Measurements from ENCODE around the gene BGLAP. TPM values are rescaled to one million over a fixed set of nuclear protein-coding genes. Genes with fewer than 3 reads are reported as not detected.

BGLAP gene
- total and polyA plus RNA-seq, 2 experiments from 2014 or later, result 0.54 TPM; not detected in 1

- TF ChIP-seq EZH2phosphoT487 (IDR thresholded peaks at IDR 0.05; ENCODE audit: insufficient read depth, low read depth), result no peak
- H3K9ac ChIP-seq, result peak overlapping the region; percentile 46
- WGBS, 2 experiments (ENCODE audit: low coverage in 1 of 2, low lambda C conversion rate in 2 of 2, missing lambda C conversion rate in 2 of 2), result 2 to 9% methylated on average over 2 of the region's 2 CpGs
- no peaks in the 10 kb centered on the region for H3K9me3 ChIP-seq (ENCODE audit: low read depth)
- H3K9me2 ChIP-seq (ENCODE audit: insufficient read depth), result no peaks in the 10 kb centered on the region
- H4K20me1 ChIP-seq (ENCODE audit: insufficient read depth), result no peaks in the 10 kb centered on the region
- peak; percentile 84 for DNase-seq
- H3K79me2 ChIP-seq (ENCODE audit: insufficient read depth), result peaks cover 58% of the 10 kb centered on the region
- H3K27me3 ChIP-seq (replicated peaks; ENCODE audit: insufficient read depth), result no peaks in the 10 kb centered on the region
- H3F3A ChIP-seq (ENCODE audit: insufficient read depth), result peaks cover 18% of the 10 kb centered on the region
- peak overlapping the region; percentile 3; the same call in 1 of the 2 replicates for H3K4me3 ChIP-seq
- peak overlapping the region; percentile 58 for H3K4me2 ChIP-seq (ENCODE audit: unreplicated experiment)
- H2AFZ ChIP-seq, result no peak overlapping the region
- H3K27ac ChIP-seq, result peak overlapping the region; percentile 63
- in situ Hi-C loops (cut with MboI), result no loop called here
- H3K36me3 ChIP-seq (ENCODE audit: low read depth), result no peaks in the 10 kb centered on the region; the same call in 1 of the 2 replicates
- H3K4me1 ChIP-seq (ENCODE audit: insufficient read depth), result peaks cover 25% of the 10 kb centered on the region
Observed at GRCh38 chr1:156217871-156218270, 24.1 kb upstream of the BGLAP start.

- Histone ChIP-seq H4K20me1 (ENCODE audit: insufficient read depth) (no peaks in the 10 kb centered on the region), H3K36me3 (ENCODE audit: low read depth) (peaks cover 3% of the 10 kb centered on the region; the same call in 1 of the 2 replicates), H3K9me3 (ENCODE audit: low read depth) (no peaks in the 10 kb centered on the region), H3K4me3 (no peak overlapping the region), H2AFZ (no peak overlapping the region), H3F3A (ENCODE audit: insufficient read depth) (peaks cover 22% of the 10 kb centered on the region), H3K27me3 (replicated peaks; ENCODE audit: insufficient read depth) (no peaks in the 10 kb centered on the region), H3K27ac (no peak overlapping the region), H3K4me1 (ENCODE audit: insufficient read depth) (peaks cover 21% of the 10 kb centered on the region), H3K4me2 (ENCODE audit: unreplicated experiment) (no peak overlapping the region), H3K9ac (no peak overlapping the region), H3K79me2 (ENCODE audit: insufficient read depth) (peaks cover 39% of the 10 kb centered on the region), H3K9me2 (ENCODE audit: insufficient read depth) (no peaks in the 10 kb centered on the region)
- in situ Hi-C loops (cut with MboI), result loop anchor here (10.0 kb wide), 2 partner anchors 75 to 125 kb away; no protein-coding TSS in a partner anchor
- WGBS, 2 experiments (ENCODE audit: low coverage in 1 of 2, low lambda C conversion rate in 2 of 2, missing lambda C conversion rate in 2 of 2), result 89 to 93% methylated on average over 9 of the region's 9 CpGs
- DNase-seq, result no peak
- no peak for TF ChIP-seq EZH2phosphoT487 (IDR thresholded peaks at IDR 0.05; ENCODE audit: insufficient read depth, low read depth)
- no peak for TF ChIP-seq EZH2 (IDR thresholded peaks at IDR 0.05; ENCODE audit: insufficient read depth, poor library complexity, severe bottlenecking)
Observed at GRCh38 chr1:156220226-156220625, 21.8 kb upstream of the BGLAP start.

GRCh38 chr1:156221986-156222692, 19.8 kb upstream of the BGLAP start:
- Histone ChIP-seq H4K20me1 (ENCODE audit: insufficient read depth) (no peaks in the 10 kb centered on the region), H2AFZ (no peak overlapping the region), H3K9me2 (ENCODE audit: insufficient read depth) (no peaks in the 10 kb centered on the region), H3F3A (ENCODE audit: insufficient read depth) (peaks cover 22% of the 10 kb centered on the region), H3K27ac (no peak overlapping the region), H3K4me3 (no peak overlapping the region), H3K79me2 (ENCODE audit: insufficient read depth) (peaks cover 28% of the 10 kb centered on the region), H3K4me1 (ENCODE audit: insufficient read depth) (peaks cover 21% of the 10 kb centered on the region), H3K9me3 (ENCODE audit: low read depth) (no peaks in the 10 kb centered on the region), H3K27me3 (replicated peaks; ENCODE audit: insufficient read depth) (no peaks in the 10 kb centered on the region), H3K4me2 (ENCODE audit: unreplicated experiment) (no peak overlapping the region), H3K36me3 (ENCODE audit: low read depth) (peaks cover 3% of the 10 kb centered on the region; the same call in 1 of the 2 replicates), H3K9ac (no peak overlapping the region)
- TF ChIP-seq EZH2 (IDR thresholded peaks at IDR 0.05; ENCODE audit: insufficient read depth, poor library complexity, severe bottlenecking), result no peak
- no peak for TF ChIP-seq EZH2phosphoT487 (IDR thresholded peaks at IDR 0.05; ENCODE audit: insufficient read depth, low read depth)
- no peak for DNase-seq
- WGBS, 2 experiments (ENCODE audit: low coverage in 1 of 2, low lambda C conversion rate in 2 of 2, missing lambda C conversion rate in 2 of 2), result 93 to 96% methylated on average over 13 of the region's 13 CpGs
- in situ Hi-C loops (cut with MboI), result loop anchor here (10.0 kb wide), 2 partner anchors 77 to 127 kb away; no protein-coding TSS in a partner anchor

- Histone ChIP-seq H3K79me2 (ENCODE audit: insufficient read depth) (0 out of 2 replicates have a peak, but pooled peaks cover 11% of the 10 kb centered on the region), H3K36me3 (ENCODE audit: low read depth) (peaks cover 3% of the 10 kb centered on the region; the same call in 1 of the 2 replicates), H3K4me3 (no peak overlapping the region), H3K4me1 (ENCODE audit: insufficient read depth) (peaks cover 6% of the 10 kb centered on the region), H3F3A (ENCODE audit: insufficient read depth) (peaks cover 7% of the 10 kb centered on the region; the same call in 1 of the 2 replicates), H3K27me3 (replicated peaks; ENCODE audit: insufficient read depth) (no peaks in the 10 kb centered on the region), H3K9me2 (ENCODE audit: insufficient read depth) (no peaks in the 10 kb centered on the region), H3K27ac (no peak overlapping the region), H3K9me3 (ENCODE audit: low read depth) (no peaks in the 10 kb centered on the region), H3K4me2 (ENCODE audit: unreplicated experiment) (no peak overlapping the region), H3K9ac (no peak overlapping the region), H4K20me1 (ENCODE audit: insufficient read depth) (no peaks in the 10 kb centered on the region), H2AFZ (no peak overlapping the region)
- TF ChIP-seq EZH2phosphoT487 (IDR thresholded peaks at IDR 0.05; ENCODE audit: insufficient read depth, low read depth) (no peak), EZH2 (IDR thresholded peaks at IDR 0.05; ENCODE audit: insufficient read depth, poor library complexity, severe bottlenecking) (no peak)
- in situ Hi-C loops (cut with MboI), result loop anchor here (10.0 kb wide), 2 partner anchors 81 to 131 kb away; no protein-coding TSS in a partner anchor
- 3 to 5% methylated on average over 2 of the region's 2 CpGs for whole genome bisulfite sequencing, 2 experiments (ENCODE audit: low coverage in 1 of 2, low lambda C conversion rate in 2 of 2, missing lambda C conversion rate in 2 of 2)
- DNase-seq, result no peak
Observed at GRCh38 chr1:156225677-156226014, 16.3 kb upstream of the BGLAP start.
